PC-9 (cell line): ENCODE data around the gene TMEM258. TPM values are rescaled to one million over a fixed set of nuclear protein-coding genes. Genes with fewer than 3 reads are reported as not detected.

Experiments used
- BruUV-seq: library from RNA; stranded (reverse); fragments of 400-500 nt; replicated peaks from 2 replicates; lab custom pipeline; 2021; lab: Mats Ljungman, UMichigan
- CTCF ChIA-PET: fragments of 300-600 bp; sonication (Branson Sonifier 250); formaldehyde crosslinking; loops from one replicate; lab custom pipeline; 2022; ENCODE audit warnings: antibody characterized with exemption; lab: Charles Lee
- POLR2A ChIA-PET: fragments of 300-600 bp; sonication (Branson Sonifier 250); formaldehyde crosslinking; loops from one replicate; lab custom pipeline; 2022; ENCODE audit warnings: antibody characterized with exemption; ENCODE audit not compliant: unreplicated experiment; lab: Charles Lee
- DNase-seq, 2 experiments: peaks; one replicate each; pipeline versions ENCODE4 v3.0.0 to v3.0.0-alpha.2; 2015 to 2022; ENCODE audit warnings: mixed read lengths in 1 of 2
- H2AFZ ChIP-seq: fragments of 200-600 bp; sonication (generic); 2 replicates; pipeline ENCODE4 v1.8.1; 2017; ENCODE audit warnings: antibody characterized with exemption
- H3F3A ChIP-seq: fragments of 200-600 bp; sonication (generic); 2 replicates; pipeline ENCODE4 v1.8.1; 2017; ENCODE audit warnings: antibody characterized with exemption, mild to moderate bottlenecking, low read depth; ENCODE audit not compliant: insufficient read depth
- H3K27ac ChIP-seq: fragments of 200-600 bp; sonication (generic); 2 replicates; pipeline ENCODE4 v1.6.1; 2016; ENCODE audit warnings: mixed run types
- H3K27me3 ChIP-seq: fragments of 200-600 bp; sonication (generic); 2 replicates; pipeline ENCODE4 v1.6.1; 2016; ENCODE audit warnings: low read depth, mixed run types; ENCODE audit not compliant: insufficient read depth
- H3K36me3 ChIP-seq: fragments of 200-600 bp; sonication (generic); 2 replicates; pipeline ENCODE4 v1.6.1; 2016; ENCODE audit warnings: low read depth, mixed run types
- H3K4me1 ChIP-seq: fragments of 200-600 bp; sonication (generic); replicated peaks from 2 replicates; pipeline ENCODE4 v1.6.1; 2016; ENCODE audit warnings: mixed run types; ENCODE audit not compliant: insufficient read depth
- H3K4me2 ChIP-seq: fragments of 200-600 bp; sonication (generic); 2 replicates; pipeline ENCODE4 v1.6.1; 2017; ENCODE audit warnings: mixed run types
- H3K4me3 ChIP-seq: fragments of 200-600 bp; sonication (generic); 2 replicates; pipeline ENCODE4 v1.6.1; 2016; ENCODE audit warnings: mixed run types
- H3K79me2 ChIP-seq: fragments of 200-600 bp; sonication (generic); 2 replicates; pipeline ENCODE4 v1.6.1; 2017; ENCODE audit warnings: low read depth, mixed run types
- H3K9me2 ChIP-seq: fragments of 200-600 bp; sonication (generic); 2 replicates; pipeline ENCODE4 v1.8.1; 2017; ENCODE audit warnings: mild to moderate bottlenecking; ENCODE audit not compliant: insufficient read depth
- H3K9me3 ChIP-seq: fragments of 200-600 bp; sonication (generic); 2 replicates; pipeline ENCODE4 v1.8.1; 2016; ENCODE audit warnings: low read depth; ENCODE audit not compliant: insufficient read depth
- H4K20me1 ChIP-seq: fragments of 200-600 bp; sonication (generic); 2 replicates; pipeline ENCODE4 v1.8.1; 2017; ENCODE audit not compliant: insufficient read depth
- CTCF ChIP-seq: fragments of 200-600 bp; sonication (generic); conservative IDR thresholded peaks from 2 replicates; pipeline ENCODE4 v1.6.1; 2017; ENCODE audit warnings: mixed run types, antibody characterized with exemption, mild to moderate bottlenecking, moderate library complexity
- EZH2 ChIP-seq: fragments of 200-600 bp; sonication (generic); IDR thresholded peaks from 2 replicates; pipeline ENCODE4 v1.8.0; 2017; ENCODE audit warnings: antibody characterized with exemption, low read depth
- intact Hi-C: fragments of 100-400 bp; cut with micrococcal nuclease; formaldehyde crosslinking; loops from one replicate; pipeline ENCODE4 v1.10.0; 2022; ENCODE audit not compliant: unreplicated experiment
- total RNA-seq: library from RNA; stranded (reverse); gene quantifications from 2 replicates; pipeline ENCODE4 v1.2.3, GENCODE V29; 2021

TMEM258 gene
- total RNA-seq, 1 experiment from 2014 or later = 217 TPM

GRCh38 chr11:61764606-61765260 is 27.7 kb downstream of the TMEM258 start:
- peaks cover 4% of the 10 kb centered on the region; the same call in 1 of the 2 replicates for H3F3A ChIP-seq
- H4K20me1 ChIP-seq = no peaks in the 10 kb centered on the region
- H3K79me2 ChIP-seq = no peaks in the 10 kb centered on the region
- no peaks in the 10 kb centered on the region for H3K9me2 ChIP-seq
- H3K9me3 ChIP-seq = no peaks in the 10 kb centered on the region
- CTCF ChIA-PET = interaction anchor here (0.6 kb wide), 1 partner anchor 14 kb away, joined by 3 read pairs; no protein-coding TSS in a partner anchor
- H3K4me2 ChIP-seq = no peak overlapping the region
- TF ChIP-seq EZH2 (no peak), CTCF (no peak)
- intact Hi-C loops = no loop called here
- no peak overlapping the region for H3K4me3 ChIP-seq
- no peak for DNase-seq
- no peaks in the 10 kb centered on the region for H3K4me1 ChIP-seq
- no peak overlapping the region for H2AFZ ChIP-seq
- no peaks in the 10 kb centered on the region for H3K36me3 ChIP-seq
- H3K27ac ChIP-seq = no peak overlapping the region
- BruUV-seq = no TSS peak
- H3K27me3 ChIP-seq = no peaks in the 10 kb centered on the region
- POLR2A ChIA-PET = no interaction called here

GRCh38 chr11:61763930-61764605 is 28.3 kb downstream of the TMEM258 start:
- Histone ChIP-seq H2AFZ (no peak overlapping the region), H3K4me2 (no peak overlapping the region), H3K79me2 (no peaks in the 10 kb centered on the region), H3K36me3 (no peaks in the 10 kb centered on the region), H3K4me1 (no peaks in the 10 kb centered on the region), H3K9me2 (no peaks in the 10 kb centered on the region), H3K27ac (no peak overlapping the region), H3K27me3 (no peaks in the 10 kb centered on the region), H3K9me3 (no peaks in the 10 kb centered on the region), H3K4me3 (no peak overlapping the region), H3F3A (peaks cover 4% of the 10 kb centered on the region; the same call in 1 of the 2 replicates), H4K20me1 (no peaks in the 10 kb centered on the region)
- intact Hi-C loops = no loop called here
- TF ChIP-seq CTCF (no peak), EZH2 (no peak)
- no peak for DNase-seq
- no TSS peak for BruUV-seq
- CTCF ChIA-PET = interaction anchor here (0.6 kb wide), 1 partner anchor 15 kb away, joined by 3 read pairs; no protein-coding TSS in a partner anchor
- POLR2A ChIA-PET = no interaction called here

- Histone ChIP-seq H3K4me1 (no peaks in the 10 kb centered on the region), H4K20me1 (no peaks in the 10 kb centered on the region), H3K9me2 (no peaks in the 10 kb centered on the region), H3K4me2 (no peak overlapping the region), H2AFZ (no peak overlapping the region), H3F3A (no peaks in the 10 kb centered on the region; the same call in 1 of the 2 replicates), H3K36me3 (no peaks in the 10 kb centered on the region), H3K27me3 (no peaks in the 10 kb centered on the region), H3K9me3 (no peaks in the 10 kb centered on the region), H3K27ac (no peak overlapping the region), H3K4me3 (no peak overlapping the region), H3K79me2 (no peaks in the 10 kb centered on the region)
- intact Hi-C loops = no loop called here
- no TSS peak for BruUV-seq
- POLR2A ChIA-PET = no interaction called here
- no peak for TF ChIP-seq EZH2
- TF ChIP-seq CTCF = no peak
- CTCF ChIA-PET = no interaction called here
- DNase-seq = no peak
Observed at GRCh38 chr11:61762798-61763197, 29.6 kb downstream of the TMEM258 start.
